Panc1 (cell line): ENCODE measurements around the gene CDC42EP3.

Experiments used
- CTCF ChIP-seq: fragments of 450-650 bp; IDR thresholded peaks from 2 replicates; pipeline ENCODE4 v1.5.1; 2017; ENCODE audit warnings: mild to moderate bottlenecking
- POLR2AphosphoS5 ChIP-seq: IDR thresholded peaks from 2 replicates; pipeline ENCODE4 v1.6.1; 2012; ENCODE audit warnings: mild to moderate bottlenecking, low read depth, low read length, moderate library complexity
- SIN3A ChIP-seq: IDR thresholded peaks from 2 replicates; pipeline ENCODE4 v1.6.1; 2012; ENCODE audit warnings: low read depth, mild to moderate bottlenecking, low read length, moderate library complexity, borderline replicate concordance; ENCODE audit not compliant: insufficient read depth

- TF ChIP-seq POLR2AphosphoS5: no peak
- no peak for TF ChIP-seq CTCF
- TF ChIP-seq SIN3A: no peak
Observed at GRCh38 chr2:37711831-37712230, 40.4 kb upstream of the CDC42EP3 start.
